ENCODE data around the gene CLCN6.

The CLCN6 gene

GRCh38 chr1:11825131-11825530, 19.1 kb downstream of the CLCN6 start:
- no peak for DNase-seq (ENCODE audit: extremely low read depth, low read depth)
- no peak for TF ChIP-seq CTCF (IDR thresholded peaks at IDR 0.05; ENCODE audit: low read depth, low read length)

GRCh38 chr1:11826946-11827345, 21.0 kb downstream of the CLCN6 start:
- DNase-seq (ENCODE audit: extremely low read depth, low read depth) = no peak
- TF ChIP-seq CTCF (IDR thresholded peaks at IDR 0.05; ENCODE audit: low read depth, low read length) = no peak

GRCh38 chr1:11828511-11828910, 22.5 kb downstream of the CLCN6 start:
- TF ChIP-seq CTCF (IDR thresholded peaks at IDR 0.05; ENCODE audit: low read depth, low read length) = no peak
- no peak for DNase-seq (ENCODE audit: extremely low read depth, low read depth)

GRCh38 chr1:11831945-11832725, 26.1 kb downstream of the CLCN6 start:
- no peak for DNase-seq (ENCODE audit: extremely low read depth, low read depth)

GRCh38 chr1:11833497-11833896, 27.5 kb downstream of the CLCN6 start:
- TF ChIP-seq CTCF (IDR thresholded peaks at IDR 0.05; ENCODE audit: low read depth, low read length) = no peak

More at GRCh38 chr1:11831945-11832725, 26.1 kb downstream of the CLCN6 start:
- no peak for TF ChIP-seq CTCF (IDR thresholded peaks at IDR 0.05; ENCODE audit: low read depth, low read length)

GRCh38 chr1:11833900-11834299, 27.9 kb downstream of the CLCN6 start:
- no peak for DNase-seq (ENCODE audit: extremely low read depth, low read depth)
- no peak for TF ChIP-seq CTCF (IDR thresholded peaks at IDR 0.05; ENCODE audit: low read depth, low read length)

More at GRCh38 chr1:11833497-11833896, 27.5 kb downstream of the CLCN6 start:
- no peak for DNase-seq (ENCODE audit: extremely low read depth, low read depth)

- no peak for DNase-seq (ENCODE audit: extremely low read depth, low read depth)
- no peak for TF ChIP-seq CTCF (IDR thresholded peaks at IDR 0.05; ENCODE audit: low read depth, low read length)
Observed at GRCh38 chr1:11835441-11836225, 29.6 kb downstream of the CLCN6 start.
